GM12878 (cell line): Measurements from ENCODE around the gene MRC2. TPM values are rescaled to one million over a fixed set of nuclear protein-coding genes. Genes with fewer than 3 reads are reported as not detected.

Source experiments
- BCL11A ChIP-seq: IDR thresholded peaks from 2 replicates; pipeline ENCODE4 v1.6.1; 2011; ENCODE audit warnings: low read depth, low read length
- CBFB ChIP-seq: IDR thresholded peaks from 2 replicates; pipeline ENCODE4 v1.6.1; 2016; ENCODE audit warnings: antibody characterized with exemption, low read depth
- CHD2 ChIP-seq: IDR thresholded peaks from 2 replicates; pipeline ENCODE4 v1.6.1; 2011; ENCODE audit warnings: low read depth, low read length, improper control_type of control experiment, borderline replicate concordance
- DPF2 ChIP-seq: fragments of 450-650 bp; IDR thresholded peaks from 2 replicates; pipeline ENCODE4 v1.6.1; 2017; ENCODE audit warnings: mild to moderate bottlenecking
- FOS ChIP-seq: IDR thresholded peaks from 3 replicates; pipeline ENCODE4 v1.6.1; 2011; ENCODE audit warnings: borderline replicate concordance; ENCODE audit not compliant: insufficient read length; ENCODE audit errors: extremely low read depth
- NBN ChIP-seq: fragments of 450-650 bp; IDR thresholded peaks from 2 replicates; pipeline ENCODE4 v1.6.1; 2016
- NFYB ChIP-seq: IDR thresholded peaks from 2 replicates; pipeline ENCODE4 v1.6.1; 2011; ENCODE audit warnings: low read depth, mild to moderate bottlenecking, low read length, improper control_type of control experiment, moderate library complexity; ENCODE audit not compliant: insufficient read depth
- POLR2AphosphoS2 ChIP-seq: IDR thresholded peaks from 2 replicates; pipeline ENCODE4 v1.6.1; 2011; ENCODE audit warnings: low read depth, mild to moderate bottlenecking, low read length, improper control_type of control experiment, moderate library complexity
- RB1 ChIP-seq: fragments of 450-650 bp; formaldehyde crosslinking; IDR thresholded peaks from 2 replicates; pipeline ENCODE4 v1.6.1; 2017; ENCODE audit warnings: mild to moderate bottlenecking, borderline replicate concordance
- RBBP5 ChIP-seq: fragments of 200-600 bp; sonication (generic); conservative IDR thresholded peaks from 2 replicates; pipeline ENCODE4 v1.6.1; 2016
- SMARCA5 ChIP-seq: fragments of 450-650 bp; IDR thresholded peaks from 2 replicates; pipeline ENCODE4 v1.6.1; 2017; ENCODE audit warnings: mild to moderate bottlenecking
- SP1 ChIP-seq: IDR thresholded peaks from one replicate; pipeline ENCODE4 v1.6.1; 2011; ENCODE audit warnings: low read depth, low read length
- STAT3 ChIP-seq: IDR thresholded peaks from 2 replicates; pipeline ENCODE4 v1.6.1; 2011; ENCODE audit warnings: low read depth, low read length, improper control_type of control experiment
- WRNIP1 ChIP-seq: IDR thresholded peaks from 2 replicates; pipeline ENCODE4 v1.6.1; 2011; ENCODE audit warnings: low read depth, low read length, improper control_type of control experiment, borderline replicate concordance
- ZNF24 ChIP-seq: fragments of 450-650 bp; IDR thresholded peaks from 2 replicates; pipeline ENCODE4 v1.6.1; 2017; ENCODE audit warnings: antibody characterized with exemption, mild to moderate bottlenecking
- ZNF592 ChIP-seq: fragments of 450-650 bp; IDR thresholded peaks from 2 replicates; pipeline ENCODE4 v1.6.1; 2017; ENCODE audit warnings: mild to moderate bottlenecking, moderate library complexity
- ZZZ3 ChIP-seq: IDR thresholded peaks from 2 replicates; pipeline ENCODE4 v1.6.1; 2011; ENCODE audit warnings: low read depth; ENCODE audit not compliant: control insufficient read depth, insufficient read length
- polyA plus RNA-seq, 11 experiments: library from polyadenylated mRNA; depleted of rRNA in 4 of 11; unstranded in 6 of 11; stranded (reverse) in 5 of 11; fragments of >200 nt; fragmentation: Nextera tagmentation in 4 of 11; fragmentation: Illumina TruSeq in 1 of 11; extraction: Ambion mirVana in 4 of 11; extraction: Trizol in 1 of 11; gene quantifications; 1 replicate in 1 of 11; 2 replicates in 10 of 11; pipeline versions ENCODE4 v1.2.1 to v1.2.3, GENCODE V29; 2011 to 2016; ENCODE audit warnings: inconsistent platforms in 2 of 11, missing spikeins in 2 of 11, low read depth in 1 of 11
- total RNA-seq, 4 experiments: library from RNA; depleted of rRNA in 3 of 4; stranded (reverse); fragments of >200 nt in 3 of 4; fragmentation: Illumina TruSeq in 1 of 4; extraction: Trizol in 1 of 4; gene quantifications; 2 replicates each; pipeline versions ENCODE4 v1.2.1 to v1.2.3, GENCODE V29; 2013 to 2021
- TF ChIP-seq, protein P1 (sequence below): fragments of 450-650 bp; formaldehyde crosslinking; IDR thresholded peaks from 2 replicates; pipeline ENCODE4 v1.4.0; 2022; ENCODE audit warnings: mild to moderate bottlenecking, moderate library complexity
- TF ChIP-seq, protein P2 (sequence below): IDR thresholded peaks from 2 replicates; pipeline ENCODE4 v1.6.1; 2012; ENCODE audit warnings: low read depth, low read length, improper control_type of control experiment
- TF ChIP-seq, protein P3 (sequence below): fragments of 450-650 bp; IDR thresholded peaks from 2 replicates; pipeline ENCODE4 v1.6.1; 2017; ENCODE audit warnings: mild to moderate bottlenecking
- TF ChIP-seq, protein P4 (sequence below): IDR thresholded peaks from 2 replicates; pipeline ENCODE4 v1.6.1; 2011; ENCODE audit warnings: borderline replicate concordance, low read depth, mild to moderate bottlenecking, moderate library complexity, mixed read lengths, low read length; ENCODE audit not compliant: insufficient read depth; ENCODE audit errors: extremely low read length

Gene MRC2
- total and polyA plus RNA-seq, 10 of the 15 experiments (the other 5 are each of a cell fraction or from before 2014, with no cell fraction given) = 0.04 to 0.96 (median 0.30) TPM; not detected in 1

- TF ChIP-seq, protein P1, sequence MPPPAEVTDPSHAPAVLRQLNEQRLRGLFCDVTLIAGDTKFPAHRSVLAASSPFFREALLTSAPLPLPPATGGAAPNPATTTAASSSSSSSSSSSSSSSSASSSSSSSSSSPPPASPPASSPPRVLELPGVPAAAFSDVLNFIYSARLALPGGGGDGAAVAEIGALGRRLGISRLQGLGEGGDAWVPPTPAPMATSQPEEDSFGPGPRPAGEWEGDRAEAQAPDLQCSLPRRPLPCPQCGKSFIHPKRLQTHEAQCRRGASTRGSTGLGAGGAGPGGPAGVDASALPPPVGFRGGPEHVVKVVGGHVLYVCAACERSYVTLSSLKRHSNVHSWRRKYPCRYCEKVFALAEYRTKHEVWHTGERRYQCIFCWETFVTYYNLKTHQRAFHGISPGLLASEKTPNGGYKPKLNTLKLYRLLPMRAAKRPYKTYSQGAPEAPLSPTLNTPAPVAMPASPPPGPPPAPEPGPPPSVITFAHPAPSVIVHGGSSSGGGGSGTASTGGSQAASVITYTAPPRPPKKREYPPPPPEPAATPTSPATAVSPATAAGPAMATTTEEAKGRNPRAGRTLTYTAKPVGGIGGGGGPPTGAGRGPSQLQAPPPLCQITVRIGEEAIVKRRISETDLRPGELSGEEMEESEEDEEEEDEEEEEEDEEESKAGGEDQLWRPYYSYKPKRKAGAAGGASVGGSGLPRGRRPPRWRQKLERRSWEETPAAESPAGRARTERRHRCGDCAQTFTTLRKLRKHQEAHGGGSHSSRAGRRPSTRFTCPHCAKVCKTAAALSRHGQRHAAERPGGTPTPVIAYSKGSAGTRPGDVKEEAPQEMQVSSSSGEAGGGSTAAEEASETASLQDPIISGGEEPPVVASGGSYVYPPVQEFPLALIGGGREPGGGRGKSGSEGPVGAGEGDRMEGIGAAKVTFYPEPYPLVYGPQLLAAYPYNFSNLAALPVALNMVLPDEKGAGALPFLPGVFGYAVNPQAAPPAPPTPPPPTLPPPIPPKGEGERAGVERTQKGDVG (CRISPR knock-in tag) = no peak
- TF ChIP-seq NBN = peak; percentile 31; the same call in 1 of the 2 replicates
- TF ChIP-seq, protein P2, sequence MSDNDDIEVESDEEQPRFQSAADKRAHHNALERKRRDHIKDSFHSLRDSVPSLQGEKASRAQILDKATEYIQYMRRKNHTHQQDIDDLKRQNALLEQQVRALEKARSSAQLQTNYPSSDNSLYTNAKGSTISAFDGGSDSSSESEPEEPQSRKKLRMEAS = peak; percentile 61; the same call in 1 of the 2 replicates
- TF ChIP-seq SP1 = peak; percentile 21
- no peak for TF ChIP-seq RB1
- TF ChIP-seq ZZZ3 = no peak
- peak; percentile 91 for TF ChIP-seq CBFB
- TF ChIP-seq BCL11A = peak; percentile 83
- TF ChIP-seq, protein P3, sequence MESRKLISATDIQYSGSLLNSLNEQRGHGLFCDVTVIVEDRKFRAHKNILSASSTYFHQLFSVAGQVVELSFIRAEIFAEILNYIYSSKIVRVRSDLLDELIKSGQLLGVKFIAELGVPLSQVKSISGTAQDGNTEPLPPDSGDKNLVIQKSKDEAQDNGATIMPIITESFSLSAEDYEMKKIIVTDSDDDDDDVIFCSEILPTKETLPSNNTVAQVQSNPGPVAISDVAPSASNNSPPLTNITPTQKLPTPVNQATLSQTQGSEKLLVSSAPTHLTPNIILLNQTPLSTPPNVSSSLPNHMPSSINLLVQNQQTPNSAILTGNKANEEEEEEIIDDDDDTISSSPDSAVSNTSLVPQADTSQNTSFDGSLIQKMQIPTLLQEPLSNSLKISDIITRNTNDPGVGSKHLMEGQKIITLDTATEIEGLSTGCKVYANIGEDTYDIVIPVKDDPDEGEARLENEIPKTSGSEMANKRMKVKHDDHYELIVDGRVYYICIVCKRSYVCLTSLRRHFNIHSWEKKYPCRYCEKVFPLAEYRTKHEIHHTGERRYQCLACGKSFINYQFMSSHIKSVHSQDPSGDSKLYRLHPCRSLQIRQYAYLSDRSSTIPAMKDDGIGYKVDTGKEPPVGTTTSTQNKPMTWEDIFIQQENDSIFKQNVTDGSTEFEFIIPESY = no peak
- TF ChIP-seq FOS = no peak
- TF ChIP-seq ZNF24 = no peak
- TF ChIP-seq CHD2 = no peak
- peak; percentile 43; the same call in 1 of the 2 replicates for TF ChIP-seq DPF2
- no peak for TF ChIP-seq SMARCA5
- TF ChIP-seq STAT3 = peak; percentile 88; the same call in 1 of the 2 replicates
- TF ChIP-seq, protein P4, sequence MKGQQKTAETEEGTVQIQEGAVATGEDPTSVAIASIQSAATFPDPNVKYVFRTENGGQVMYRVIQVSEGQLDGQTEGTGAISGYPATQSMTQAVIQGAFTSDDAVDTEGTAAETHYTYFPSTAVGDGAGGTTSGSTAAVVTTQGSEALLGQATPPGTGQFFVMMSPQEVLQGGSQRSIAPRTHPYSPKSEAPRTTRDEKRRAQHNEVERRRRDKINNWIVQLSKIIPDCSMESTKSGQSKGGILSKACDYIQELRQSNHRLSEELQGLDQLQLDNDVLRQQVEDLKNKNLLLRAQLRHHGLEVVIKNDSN = peak; percentile 48
- TF ChIP-seq WRNIP1 = no peak
- no peak for TF ChIP-seq ZNF592
- TF ChIP-seq RBBP5 = no peak
- no peak for TF ChIP-seq NFYB
- no peak for TF ChIP-seq POLR2AphosphoS2
Observed at GRCh38 chr17:62724398-62725146, 97.1 kb downstream of the MRC2 start (continued).
